Measurements from ENCODE around the gene FFAR3.

Gene FFAR3

DNA sequence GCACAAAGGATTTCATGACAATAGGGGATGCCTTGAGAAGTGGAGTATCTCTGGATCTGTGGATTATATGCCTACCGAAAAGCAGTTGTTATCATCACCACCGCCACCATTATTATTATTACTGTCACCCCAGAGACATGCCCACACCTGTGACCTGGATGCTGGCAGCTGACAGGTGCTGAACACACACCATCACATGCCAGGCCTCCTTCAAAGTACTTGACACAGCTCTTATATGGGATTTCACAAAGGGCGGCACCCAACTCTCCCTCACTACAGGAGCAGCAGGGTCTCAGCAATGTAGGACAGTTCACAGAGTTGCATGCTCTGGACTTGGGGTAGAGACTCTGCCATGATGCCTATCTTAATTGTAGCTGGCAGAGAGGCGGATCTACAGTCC lies 7.0 kb downstream of the FFAR3 start:
- Histone ChIP-seq H3K4me3 (replicated peaks; ENCODE audit: insufficient read depth, low read length) (no peak overlapping the region), H3K27me3 (ENCODE audit: insufficient read depth, poor library complexity, severe bottlenecking) (no peaks in the 10 kb centered on the region), H3K27ac (replicated peaks) (no peak overlapping the region)
- TF ChIP-seq SPI1 (IDR thresholded peaks at IDR 0.05; ENCODE audit: borderline replicate concordance, low read depth) (no peak), GABPA (IDR thresholded peaks at IDR 0.05; ENCODE audit: low read depth) (no peak), POLR2AphosphoS5 (IDR thresholded peaks at IDR 0.05; ENCODE audit: low read depth) (no peak)
- TF ChIP-seq, protein P1, sequence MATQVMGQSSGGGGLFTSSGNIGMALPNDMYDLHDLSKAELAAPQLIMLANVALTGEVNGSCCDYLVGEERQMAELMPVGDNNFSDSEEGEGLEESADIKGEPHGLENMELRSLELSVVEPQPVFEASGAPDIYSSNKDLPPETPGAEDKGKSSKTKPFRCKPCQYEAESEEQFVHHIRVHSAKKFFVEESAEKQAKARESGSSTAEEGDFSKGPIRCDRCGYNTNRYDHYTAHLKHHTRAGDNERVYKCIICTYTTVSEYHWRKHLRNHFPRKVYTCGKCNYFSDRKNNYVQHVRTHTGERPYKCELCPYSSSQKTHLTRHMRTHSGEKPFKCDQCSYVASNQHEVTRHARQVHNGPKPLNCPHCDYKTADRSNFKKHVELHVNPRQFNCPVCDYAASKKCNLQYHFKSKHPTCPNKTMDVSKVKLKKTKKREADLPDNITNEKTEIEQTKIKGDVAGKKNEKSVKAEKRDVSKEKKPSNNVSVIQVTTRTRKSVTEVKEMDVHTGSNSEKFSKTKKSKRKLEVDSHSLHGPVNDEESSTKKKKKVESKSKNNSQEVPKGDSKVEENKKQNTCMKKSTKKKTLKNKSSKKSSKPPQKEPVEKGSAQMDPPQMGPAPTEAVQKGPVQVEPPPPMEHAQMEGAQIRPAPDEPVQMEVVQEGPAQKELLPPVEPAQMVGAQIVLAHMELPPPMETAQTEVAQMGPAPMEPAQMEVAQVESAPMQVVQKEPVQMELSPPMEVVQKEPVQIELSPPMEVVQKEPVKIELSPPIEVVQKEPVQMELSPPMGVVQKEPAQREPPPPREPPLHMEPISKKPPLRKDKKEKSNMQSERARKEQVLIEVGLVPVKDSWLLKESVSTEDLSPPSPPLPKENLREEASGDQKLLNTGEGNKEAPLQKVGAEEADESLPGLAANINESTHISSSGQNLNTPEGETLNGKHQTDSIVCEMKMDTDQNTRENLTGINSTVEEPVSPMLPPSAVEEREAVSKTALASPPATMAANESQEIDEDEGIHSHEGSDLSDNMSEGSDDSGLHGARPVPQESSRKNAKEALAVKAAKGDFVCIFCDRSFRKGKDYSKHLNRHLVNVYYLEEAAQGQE (IDR thresholded peaks at IDR 0.05; ENCODE audit: insufficient replicate concordance, low read depth), result no peak
- TF ChIP-seq, protein P2, sequence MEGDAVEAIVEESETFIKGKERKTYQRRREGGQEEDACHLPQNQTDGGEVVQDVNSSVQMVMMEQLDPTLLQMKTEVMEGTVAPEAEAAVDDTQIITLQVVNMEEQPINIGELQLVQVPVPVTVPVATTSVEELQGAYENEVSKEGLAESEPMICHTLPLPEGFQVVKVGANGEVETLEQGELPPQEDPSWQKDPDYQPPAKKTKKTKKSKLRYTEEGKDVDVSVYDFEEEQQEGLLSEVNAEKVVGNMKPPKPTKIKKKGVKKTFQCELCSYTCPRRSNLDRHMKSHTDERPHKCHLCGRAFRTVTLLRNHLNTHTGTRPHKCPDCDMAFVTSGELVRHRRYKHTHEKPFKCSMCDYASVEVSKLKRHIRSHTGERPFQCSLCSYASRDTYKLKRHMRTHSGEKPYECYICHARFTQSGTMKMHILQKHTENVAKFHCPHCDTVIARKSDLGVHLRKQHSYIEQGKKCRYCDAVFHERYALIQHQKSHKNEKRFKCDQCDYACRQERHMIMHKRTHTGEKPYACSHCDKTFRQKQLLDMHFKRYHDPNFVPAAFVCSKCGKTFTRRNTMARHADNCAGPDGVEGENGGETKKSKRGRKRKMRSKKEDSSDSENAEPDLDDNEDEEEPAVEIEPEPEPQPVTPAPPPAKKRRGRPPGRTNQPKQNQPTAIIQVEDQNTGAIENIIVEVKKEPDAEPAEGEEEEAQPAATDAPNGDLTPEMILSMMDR (IDR thresholded peaks at IDR 0.05; ENCODE audit: insufficient read depth, low read length), result no peak
- DNase-seq (ENCODE audit: low read depth in 1 of 2, low spot score in 1 of 2), result no peak

DNA sequence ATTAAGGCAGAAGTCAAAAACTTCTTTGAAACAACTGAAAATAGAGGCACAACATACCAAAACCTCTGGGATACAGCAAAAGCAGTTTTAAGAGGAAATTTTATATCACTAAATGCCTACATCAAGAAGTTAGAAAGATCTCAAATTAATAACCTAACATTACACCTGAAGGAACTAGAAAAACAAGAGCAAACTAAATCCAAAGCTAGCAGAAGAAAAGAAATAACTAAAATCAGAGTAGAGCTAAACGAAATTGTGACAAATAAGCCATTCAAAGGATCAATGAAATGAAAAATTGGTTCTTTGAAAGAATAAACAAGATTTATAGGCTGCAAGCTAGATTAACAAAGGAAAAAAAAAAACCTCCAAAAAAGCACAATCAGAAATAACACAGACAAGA lies 10.1 kb downstream of the FFAR3 start:
- Histone ChIP-seq H3K4me3 (replicated peaks; ENCODE audit: insufficient read depth, low read length) (no peak overlapping the region), H3K27ac (replicated peaks) (no peak overlapping the region), H3K27me3 (ENCODE audit: insufficient read depth, poor library complexity, severe bottlenecking) (no peaks in the 10 kb centered on the region)
- DNase-seq (ENCODE audit: low read depth in 1 of 2, low spot score in 1 of 2), result no peak
- TF ChIP-seq GABPA (IDR thresholded peaks at IDR 0.05; ENCODE audit: low read depth) (no peak), SPI1 (IDR thresholded peaks at IDR 0.05; ENCODE audit: borderline replicate concordance, low read depth) (no peak)
- TF ChIP-seq, protein P1 (IDR thresholded peaks at IDR 0.05; ENCODE audit: insufficient replicate concordance, low read depth), result no peak

DNA sequence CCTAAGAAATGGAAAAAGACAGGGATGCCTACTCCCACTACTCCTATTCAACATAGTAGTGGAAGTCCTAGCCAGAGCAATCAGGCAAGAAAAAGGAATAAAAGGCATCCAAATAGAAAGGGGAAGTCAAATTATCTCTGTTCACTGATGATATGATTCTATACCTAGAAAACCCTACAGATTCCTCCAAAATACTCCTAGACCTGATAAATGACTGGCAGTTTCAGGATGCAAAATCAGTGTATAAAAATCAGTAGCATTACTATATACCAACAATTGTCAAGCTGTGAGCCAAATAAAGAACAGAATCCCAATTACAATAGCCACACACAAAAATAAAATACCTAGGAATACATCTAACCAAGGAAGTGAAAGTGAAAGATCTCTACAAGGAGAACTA lies 11.3 kb downstream of the FFAR3 start:
- TF ChIP-seq POLR2AphosphoS5 (IDR thresholded peaks at IDR 0.05; ENCODE audit: low read depth), result no peak
- TF ChIP-seq, protein P1 (IDR thresholded peaks at IDR 0.05; ENCODE audit: insufficient replicate concordance, low read depth), result no peak
- TF ChIP-seq, protein P2 (IDR thresholded peaks at IDR 0.05; ENCODE audit: insufficient read depth, low read length), result no peak
- TF ChIP-seq SPI1 (IDR thresholded peaks at IDR 0.05; ENCODE audit: borderline replicate concordance, low read depth), result no peak
- TF ChIP-seq GABPA (IDR thresholded peaks at IDR 0.05; ENCODE audit: low read depth), result no peak
- Histone ChIP-seq H3K27me3 (ENCODE audit: insufficient read depth, poor library complexity, severe bottlenecking) (no peaks in the 10 kb centered on the region), H3K4me3 (replicated peaks; ENCODE audit: insufficient read depth, low read length) (no peak overlapping the region), H3K27ac (replicated peaks) (no peak overlapping the region)
- DNase-seq (ENCODE audit: low read depth in 1 of 2, low spot score in 1 of 2), result no peak
